GM19395 (cell line): Measurements from ENCODE around the gene KSR2.

ENCODE experiments used
- ATAC-seq: cut with Tn5 transposase; IDR thresholded peaks from one replicate; pipeline ENCODE4 v1.9.1; 2021; ENCODE audit warnings: mild to moderate bottlenecking, moderate library complexity; ENCODE audit not compliant: unreplicated experiment

Gene KSR2

DNA sequence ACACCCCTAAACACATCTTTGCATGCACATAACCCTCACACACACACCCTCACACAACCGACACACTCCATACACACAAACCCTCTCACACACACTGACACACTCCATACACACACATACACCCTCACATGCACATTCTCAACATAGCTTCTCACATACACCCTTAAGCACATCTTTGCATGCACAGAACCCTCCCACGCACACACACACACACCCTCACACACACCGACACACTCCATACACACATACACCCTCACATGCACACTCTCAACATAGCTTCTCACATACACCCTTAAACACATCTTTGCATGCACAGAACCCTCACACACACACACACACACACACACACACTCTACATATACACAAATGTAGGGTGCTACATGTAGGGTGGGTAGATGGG, 534.9 kb downstream of the KSR2 start:
- no peak for ATAC-seq

DNA sequence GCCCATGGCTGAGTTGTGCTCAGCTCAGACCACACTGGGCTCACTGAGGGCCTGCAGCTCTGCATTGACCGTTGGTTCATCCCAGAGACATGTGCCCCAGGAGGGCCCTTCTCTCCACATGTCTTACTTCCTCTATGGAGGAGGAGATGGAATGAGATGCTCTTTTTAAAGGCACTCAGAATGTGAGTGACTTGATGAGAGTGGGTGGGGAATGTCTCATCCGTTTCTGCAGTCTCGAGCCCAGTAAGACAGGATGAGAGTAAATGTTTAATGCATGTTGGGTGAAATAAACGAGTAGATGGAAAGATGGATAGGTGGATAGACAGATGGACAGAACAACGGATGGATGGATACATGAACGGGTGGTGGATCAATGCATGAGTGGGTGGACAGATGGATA, 538.5 kb downstream of the KSR2 start:
- no peak for ATAC-seq

DNA sequence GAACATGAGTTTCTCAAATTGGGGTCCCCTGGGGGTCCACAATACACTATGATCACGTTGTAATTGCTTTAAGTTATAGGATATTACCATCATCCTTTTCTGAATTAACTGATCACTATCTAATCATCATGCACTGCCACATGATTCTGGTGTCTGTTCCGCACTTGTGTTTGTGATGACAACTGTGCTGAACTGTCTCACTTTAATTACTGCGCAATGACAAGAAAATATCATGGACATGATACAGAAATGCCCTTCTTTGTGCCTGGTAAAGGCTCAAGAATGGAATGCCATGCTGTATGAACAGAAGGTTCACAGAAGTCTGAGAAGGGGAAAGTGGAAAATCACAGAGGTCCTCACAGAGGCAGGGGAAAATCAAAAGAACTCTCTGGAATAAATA, 541.6 kb downstream of the KSR2 start:
- no peak for ATAC-seq

DNA sequence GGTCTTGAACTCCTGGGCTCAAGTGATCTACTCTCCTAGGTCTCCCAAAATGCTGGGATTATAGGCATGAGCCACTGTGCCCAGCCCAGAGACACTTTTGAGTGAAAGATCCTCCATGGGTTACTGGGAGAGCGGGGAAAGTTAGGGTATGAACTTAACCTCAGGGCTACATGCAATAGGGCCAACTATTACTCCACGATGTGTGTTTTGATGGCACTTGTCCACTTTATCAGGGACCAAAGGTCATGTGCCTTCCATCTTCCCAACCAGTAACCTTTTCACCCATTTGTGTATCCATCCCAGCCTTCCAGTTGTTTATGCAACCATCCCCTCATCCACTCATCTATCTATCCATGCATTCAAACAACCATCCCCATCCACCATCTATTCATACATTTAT, 546.8 kb downstream of the KSR2 start:
- ATAC-seq = no peak

- ATAC-seq = no peak
Measured at GRCh38 chr12:117421068-117421752, 547.6 kb downstream of the KSR2 start.

- ATAC-seq = no peak
Measured at GRCh38 chr12:117417004-117417403, 551.8 kb downstream of the KSR2 start.

- ATAC-seq = no peak
Measured at GRCh38 chr12:117412465-117413188, 556.2 kb downstream of the KSR2 start.

DNA sequence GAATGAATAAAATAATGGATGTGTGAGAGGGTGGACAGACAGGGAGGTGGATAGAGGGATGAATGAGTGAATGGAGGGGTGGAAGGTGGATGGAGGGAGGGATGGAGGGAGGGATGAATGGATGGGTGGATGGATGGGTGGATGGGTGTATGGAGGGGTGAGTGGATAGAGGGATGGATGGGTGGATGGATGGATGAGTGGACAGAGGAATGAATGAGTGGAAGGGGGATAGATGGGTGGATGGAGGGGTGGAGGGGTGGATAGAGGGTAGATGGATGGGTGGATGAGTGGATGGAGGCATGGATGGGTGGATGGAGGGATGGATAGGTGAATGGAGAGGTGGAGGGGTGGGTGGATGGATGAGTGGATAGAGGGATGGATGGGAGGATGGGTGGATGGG, 559.5 kb downstream of the KSR2 start:
- ATAC-seq = no peak

DNA sequence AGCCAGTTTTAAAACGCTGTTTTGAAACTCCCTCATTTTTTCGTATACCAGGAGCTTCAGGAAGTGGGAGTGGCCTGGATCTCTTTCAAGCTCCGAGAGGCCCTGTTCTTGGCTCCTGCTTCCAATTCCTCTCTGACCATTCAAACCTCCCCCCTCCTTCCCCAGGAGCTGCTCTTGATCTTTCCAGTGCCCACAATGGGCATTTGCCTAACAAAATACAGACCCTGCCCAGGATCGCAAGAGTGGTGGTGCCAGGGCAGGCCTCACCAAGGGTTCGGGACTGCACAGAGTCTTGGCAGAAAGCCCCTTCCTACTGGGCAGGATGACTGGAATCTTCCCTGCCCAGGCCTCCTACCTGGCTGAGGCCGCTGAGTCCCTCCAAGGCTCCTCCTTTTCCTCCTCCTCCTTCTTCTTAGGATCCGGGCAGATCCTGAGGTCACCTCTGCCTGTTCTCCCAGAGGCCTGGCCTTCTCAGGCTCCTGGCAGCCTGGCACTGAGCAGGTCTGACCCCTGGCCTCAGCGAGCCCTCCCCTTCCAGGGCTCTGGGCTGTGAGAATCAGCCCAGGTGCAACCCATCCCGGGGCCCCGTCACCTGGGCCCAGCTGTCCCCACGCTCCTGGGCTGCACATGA, 560.5 kb downstream of the KSR2 start:
- no peak for ATAC-seq

GRCh38 chr12:117404940-117405339, 563.9 kb downstream of the KSR2 start:
- no peak for ATAC-seq

GRCh38 chr12:117404203-117404853, 564.5 kb downstream of the KSR2 start:
- no peak for ATAC-seq

DNA sequence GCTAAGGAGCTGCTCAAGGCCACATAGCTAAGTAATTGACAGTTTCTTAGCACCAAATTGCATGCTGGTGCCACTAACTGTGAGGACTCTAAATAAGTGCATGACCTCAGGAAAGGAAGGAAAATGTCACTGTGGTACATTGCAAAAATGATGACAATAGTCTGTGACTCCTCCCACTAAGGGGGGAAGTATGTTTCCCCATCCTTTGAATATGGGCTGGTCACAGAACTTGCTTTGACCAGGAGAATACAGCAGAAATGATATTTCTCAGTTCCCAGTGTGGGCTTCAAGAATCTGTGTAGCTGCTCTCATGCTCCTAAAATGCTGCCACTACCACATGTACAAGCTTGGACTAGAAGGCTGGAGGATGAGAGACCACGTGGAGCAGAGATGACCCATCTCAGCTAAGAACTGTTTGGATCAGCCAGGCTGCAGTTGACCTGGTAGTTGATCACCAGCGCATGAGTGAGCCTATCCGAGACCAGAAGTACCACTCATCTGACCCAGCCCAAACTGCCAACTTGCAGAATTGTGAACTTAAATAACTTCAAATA, 565.1 kb downstream of the KSR2 start:
- ATAC-seq = no peak
